Activated CD4-positive, alpha-beta T cell treated with anti-CD3 and anti-CD28 coated beads, Interleukin-2, Interleukin-6, amounts not matched to agents 100 ng/mL and 50 ng/mL, durations not matched to agents 16 hours and 8 hours (primary cell): ENCODE measurements around the gene BEST3.

Experiments
- DNase-seq: peaks from one replicate; pipeline ENCODE4 v3.0.0-alpha.2; 2020

Gene BEST3

DNA sequence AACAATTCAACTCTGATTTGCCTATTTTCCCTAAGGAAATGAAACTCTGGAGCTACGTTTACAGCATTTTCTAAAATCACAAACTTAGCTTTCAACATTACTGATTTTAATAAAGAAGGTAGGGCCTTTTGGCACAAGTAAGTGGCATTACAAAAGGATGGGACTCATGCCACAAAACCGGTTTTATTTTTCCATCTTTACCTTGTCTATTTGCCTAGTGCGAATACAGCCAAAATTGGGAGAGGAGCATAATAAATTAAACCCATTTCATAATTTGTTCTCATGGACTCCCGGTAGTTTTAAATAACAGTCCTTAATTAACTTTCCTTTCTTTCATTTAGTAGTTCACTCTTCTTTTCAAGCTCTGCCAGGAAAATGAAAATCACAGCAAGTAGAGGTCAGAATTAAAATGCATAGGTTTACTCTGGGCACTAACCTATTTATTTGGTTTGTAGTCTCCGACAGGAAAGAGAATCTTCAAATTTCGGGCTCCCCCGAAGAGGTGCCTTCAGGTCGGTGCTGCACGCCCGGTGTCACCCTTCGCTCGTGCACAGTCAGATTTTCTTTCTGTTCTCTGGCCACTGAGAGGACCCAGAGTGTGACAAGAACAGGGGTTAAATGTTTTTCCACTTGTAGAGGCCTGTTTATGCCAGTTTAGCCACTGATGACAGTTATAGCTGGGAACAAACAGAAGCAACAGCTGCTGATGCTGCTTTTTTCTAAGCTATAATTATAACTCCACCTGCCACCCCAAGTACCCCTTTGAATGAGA is at the start of gene BEST3:
BEST3 (minus strand) TSS at position 535 of the 772 bp plus-strand sequence. CDS start 1,505 bp downstream, outside the sequence.
- DNase-seq, result no peak

- no peak for DNase-seq
Observed at GRCh38 chr12:69744109-69744508, 45.0 kb upstream of the BEST3 start.

- DNase-seq, result peak; percentile 64
Observed at GRCh38 chr12:69739287-69740191, 40.4 kb upstream of the BEST3 start.

GRCh38 chr12:69738351-69739286 is 39.5 kb upstream of the BEST3 start, which contains the start of gene RAB3IP:
Gene RAB3IP (plus strand): TSS chr12:69738860. CDS start chr12:69755409, 16,549 bp downstream.
- peak; percentile 96 for DNase-seq

DNA sequence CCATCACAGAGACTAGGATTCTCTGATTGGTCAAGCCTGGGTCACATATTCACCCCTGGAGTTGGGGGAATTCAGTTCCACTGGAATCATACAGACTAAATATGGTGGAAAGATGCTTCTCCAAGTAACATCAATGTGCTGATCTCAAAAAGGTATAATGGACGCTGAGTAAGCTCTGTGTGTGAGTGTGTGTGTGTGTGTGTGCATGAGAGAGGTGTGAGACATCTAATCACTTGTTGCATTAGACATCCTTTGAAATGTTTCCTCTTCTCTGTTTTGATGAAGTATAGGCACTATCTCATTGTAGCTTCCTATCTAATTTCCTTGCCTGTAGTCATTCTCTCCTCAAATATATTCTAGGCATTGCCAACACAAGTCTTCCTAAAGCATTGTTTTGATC is 34.5 kb upstream of the BEST3 start:
- no peak for DNase-seq

DNA sequence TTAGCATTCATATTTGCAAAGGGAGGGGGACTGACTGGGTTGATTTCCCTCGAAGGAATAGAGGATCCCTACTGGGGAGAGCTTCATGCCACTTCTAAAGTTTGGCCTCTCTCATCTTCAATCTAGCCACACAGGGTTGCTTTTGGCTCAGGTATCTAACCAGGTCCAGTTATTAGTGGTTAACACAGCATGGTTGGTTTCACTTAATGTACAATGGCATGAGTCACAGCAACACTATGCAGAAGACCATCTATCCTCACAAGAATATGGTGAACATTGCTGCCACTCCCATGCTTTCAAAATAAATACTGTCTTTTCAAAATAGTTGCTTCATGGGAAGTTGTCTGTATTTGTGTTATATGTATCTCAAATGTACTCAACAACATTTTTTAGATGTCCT is 33.0 kb upstream of the BEST3 start:
- no peak for DNase-seq

- no peak for DNase-seq
Observed at GRCh38 chr12:69726922-69727321, 27.8 kb upstream of the BEST3 start.

GRCh38 chr12:69720750-69721149 is 21.6 kb upstream of the BEST3 start:
- DNase-seq, result no peak

DNA sequence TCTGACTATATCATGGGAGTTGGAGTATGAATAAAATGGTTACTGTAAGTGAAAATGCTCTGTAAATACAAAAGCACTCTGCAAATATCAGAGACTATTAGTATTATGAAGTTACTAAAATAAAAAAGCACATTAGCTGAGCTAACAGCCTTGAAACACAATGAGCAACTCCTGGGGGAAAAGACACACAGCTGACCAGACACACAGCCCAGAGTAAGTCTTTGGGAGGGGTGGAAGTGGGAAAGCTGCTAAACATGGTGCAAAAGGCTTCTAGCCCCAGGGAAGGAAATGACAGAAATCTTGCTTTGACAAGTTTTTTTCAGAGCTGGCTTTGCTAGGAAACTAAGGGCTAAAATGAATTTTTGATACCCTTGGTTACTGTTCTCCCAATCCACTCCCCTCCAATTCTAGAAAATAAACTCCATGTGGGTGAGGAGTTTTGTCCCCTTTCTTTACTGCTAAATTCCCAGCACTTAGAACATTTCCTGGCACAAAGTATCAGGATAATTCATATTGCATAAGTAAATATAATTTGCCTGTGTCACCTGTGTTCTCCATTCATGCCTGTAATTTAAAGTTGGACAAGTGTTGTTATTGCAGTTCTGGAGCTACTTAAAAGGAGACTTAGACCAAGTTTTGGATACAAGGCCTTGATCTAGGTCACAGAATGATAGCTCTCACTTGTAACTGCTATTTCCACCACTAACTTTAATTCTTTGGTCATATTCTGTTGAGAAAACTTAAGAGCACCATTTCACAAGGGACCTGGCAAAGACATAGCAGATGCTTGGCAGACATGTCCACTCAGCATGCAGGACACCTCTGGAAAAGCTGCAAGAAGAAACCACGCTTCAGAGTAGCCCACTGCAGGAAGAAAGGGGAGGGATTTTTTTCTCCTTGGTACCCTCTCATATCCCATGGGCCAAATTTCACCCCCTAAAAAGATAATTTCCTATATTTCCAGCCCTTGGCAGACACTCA is 20.5 kb upstream of the BEST3 start:
- DNase-seq, result no peak

DNA sequence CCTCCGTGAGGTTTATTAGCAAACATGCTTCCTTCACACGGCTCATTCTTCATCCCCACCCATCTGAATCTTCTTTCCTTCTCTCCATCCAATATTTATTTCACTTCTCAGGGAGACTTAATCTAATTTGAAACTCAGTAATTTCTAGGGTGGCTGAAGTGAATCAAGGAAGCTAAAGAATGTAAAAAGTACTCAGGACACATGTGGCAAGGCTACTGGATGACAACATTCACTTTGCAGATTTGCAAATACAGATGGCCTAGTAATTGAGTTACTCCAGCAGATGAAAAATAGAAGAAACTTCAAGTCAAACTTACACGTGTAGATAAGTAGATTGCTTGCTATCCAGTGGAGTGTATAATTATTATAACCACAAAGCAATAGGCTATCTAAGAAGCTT is 15.4 kb upstream of the BEST3 start:
- no peak for DNase-seq

DNA sequence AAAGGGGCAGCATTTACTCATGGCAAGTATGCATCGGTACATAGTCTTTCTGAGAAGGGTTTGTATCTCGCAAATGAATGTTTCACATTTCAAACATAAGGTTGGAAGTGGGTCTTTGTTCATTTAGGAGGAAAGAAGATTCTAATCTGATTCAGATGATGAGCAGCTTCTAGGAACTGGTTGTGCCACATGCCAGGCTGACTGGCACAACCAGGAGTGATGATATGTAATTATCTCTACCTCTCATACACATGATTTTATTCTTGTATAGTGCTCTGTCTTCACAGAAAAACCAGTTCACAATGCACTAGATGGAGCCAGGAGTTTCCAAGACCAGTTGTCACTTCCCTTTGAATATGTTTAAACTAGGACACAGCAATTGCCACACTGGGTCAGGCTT is 13.7 kb upstream of the BEST3 start:
- DNase-seq, result no peak

DNA sequence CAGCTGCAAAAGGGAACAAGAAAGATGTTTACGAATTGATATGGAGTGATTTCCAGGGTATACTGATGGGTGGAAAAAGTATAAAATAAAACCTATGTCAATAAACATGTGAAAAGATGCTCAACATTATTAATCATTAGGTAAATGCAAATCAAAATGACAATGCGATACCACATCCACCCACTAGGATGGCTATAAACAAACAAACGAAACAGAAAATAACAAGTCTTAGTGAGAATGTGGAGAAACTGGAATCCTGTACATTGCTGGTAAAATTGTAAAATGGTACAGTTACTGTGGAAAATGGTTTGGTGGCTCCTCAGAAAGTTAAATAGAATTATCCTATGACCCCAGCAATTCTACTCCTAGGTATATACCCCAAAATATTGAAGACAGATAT is 9.5 kb upstream of the BEST3 start:
- DNase-seq, result no peak

- no peak for DNase-seq
Observed at GRCh38 chr12:69704357-69704756, 5.3 kb upstream of the BEST3 start.

DNA sequence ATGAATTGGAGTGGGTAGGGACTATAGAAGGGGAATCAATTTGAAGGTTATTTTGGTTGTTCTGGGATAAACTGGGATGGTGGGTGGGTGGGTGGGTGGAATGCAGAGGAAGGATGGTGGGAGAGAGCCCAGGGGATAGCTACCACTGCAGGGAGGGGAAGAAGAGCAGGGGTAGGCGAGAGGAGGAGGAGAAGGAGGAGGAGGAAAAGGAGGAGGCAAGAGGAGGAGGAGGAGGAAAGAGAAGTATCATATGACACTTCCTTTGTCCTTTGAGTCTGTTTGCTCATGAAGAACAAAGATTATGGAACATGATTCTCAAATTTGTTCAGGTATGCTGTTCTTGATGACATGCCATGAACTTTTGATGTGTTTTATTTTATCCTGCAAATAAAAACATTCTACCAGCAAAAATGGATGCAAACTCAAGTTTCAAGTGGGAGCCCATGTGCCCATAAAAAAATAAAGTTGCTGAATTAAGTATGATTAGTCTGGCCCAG is 4.1 kb upstream of the BEST3 start:
- DNase-seq, result no peak

- no peak for DNase-seq
Observed at GRCh38 chr12:69701826-69702225, 2.7 kb upstream of the BEST3 start.

- no peak for DNase-seq
Observed at GRCh38 chr12:69698054-69698453, 1.0 kb downstream of the BEST3 start.

DNA sequence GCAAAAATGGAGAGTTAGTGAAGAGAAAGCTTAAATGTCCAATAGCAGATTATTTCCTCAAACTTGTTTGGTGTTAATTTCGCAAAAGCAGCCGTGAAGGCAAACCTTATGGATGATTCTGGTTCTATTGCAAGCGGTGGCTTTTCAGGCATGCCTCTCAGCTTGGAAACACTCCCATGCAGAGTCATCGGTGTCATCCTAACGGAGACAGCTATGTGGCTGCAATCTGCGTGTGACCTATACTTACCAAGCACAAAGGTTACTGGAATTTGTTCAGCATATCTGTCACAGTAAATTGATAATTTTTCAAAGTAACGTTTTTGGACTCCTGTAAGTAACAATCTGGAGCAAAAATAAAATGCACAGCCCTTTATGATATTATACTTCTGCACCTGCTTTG is 5.0 kb downstream of the BEST3 start:
- no peak for DNase-seq

DNA sequence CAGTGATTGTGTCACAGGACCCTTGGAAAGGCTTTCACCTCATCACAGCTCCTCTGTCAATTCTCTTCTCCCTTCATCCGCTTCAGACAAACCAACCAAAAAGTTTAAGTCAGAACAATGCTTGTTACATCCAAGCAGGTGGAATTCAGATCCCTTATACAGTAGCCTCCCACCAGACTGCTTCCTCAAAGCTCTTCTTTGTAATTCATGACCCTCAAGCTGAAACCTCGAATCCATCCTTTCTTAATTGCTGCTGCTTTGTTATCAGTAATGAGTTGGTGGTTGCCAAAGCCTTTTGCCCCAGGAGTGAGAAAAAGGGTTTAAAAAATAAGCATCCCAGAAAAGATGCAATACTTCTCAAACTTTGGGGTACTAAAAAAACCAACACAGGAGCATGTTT is 9.5 kb downstream of the BEST3 start:
- no peak for DNase-seq

DNA sequence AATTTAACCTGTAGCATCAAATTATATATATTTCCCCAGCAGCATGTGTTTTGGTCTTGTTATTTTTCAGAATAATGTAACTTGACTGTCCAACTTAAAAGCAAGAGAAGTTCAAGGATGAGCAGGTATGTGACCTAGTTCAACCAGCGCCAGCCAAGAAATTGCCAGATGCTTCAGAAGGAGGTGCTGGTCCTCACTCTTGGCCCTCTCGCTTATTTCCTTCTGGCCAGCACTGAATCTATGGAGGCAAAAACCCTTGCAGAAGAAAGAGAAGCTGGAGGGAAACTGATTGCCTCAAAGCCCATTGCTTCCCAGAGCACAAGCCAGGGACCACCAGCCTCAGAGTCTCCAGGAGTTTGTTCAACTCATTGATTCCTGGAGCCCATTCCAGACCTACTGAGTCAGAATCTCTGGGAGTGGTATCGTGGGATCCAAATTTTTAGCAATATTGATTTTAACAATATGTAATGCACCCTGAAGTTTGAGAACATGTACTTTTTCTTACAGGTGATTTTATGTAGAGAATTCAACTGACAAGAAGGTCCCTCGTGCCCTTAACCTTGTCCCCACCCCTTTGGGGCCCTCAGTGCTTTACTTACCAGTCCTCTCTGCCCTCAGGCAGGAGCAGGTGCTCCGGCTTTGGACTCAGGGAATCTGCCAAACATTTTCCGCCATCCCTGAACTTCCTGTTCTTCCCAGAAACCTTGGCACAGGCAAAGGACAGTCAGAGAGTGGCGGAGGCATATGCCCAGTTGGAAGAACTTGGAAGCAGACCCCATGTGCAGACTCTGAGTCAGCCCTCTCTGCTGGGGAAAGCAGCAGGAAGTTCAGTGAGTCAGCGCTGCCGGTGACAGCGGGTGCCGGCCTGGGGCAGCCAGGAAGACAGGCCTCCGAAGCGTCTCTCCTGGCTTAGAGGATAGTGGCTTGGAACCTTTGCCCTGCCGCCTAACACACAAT is 10.4 kb downstream of the BEST3 start:
- peak; percentile 61 for DNase-seq

DNA sequence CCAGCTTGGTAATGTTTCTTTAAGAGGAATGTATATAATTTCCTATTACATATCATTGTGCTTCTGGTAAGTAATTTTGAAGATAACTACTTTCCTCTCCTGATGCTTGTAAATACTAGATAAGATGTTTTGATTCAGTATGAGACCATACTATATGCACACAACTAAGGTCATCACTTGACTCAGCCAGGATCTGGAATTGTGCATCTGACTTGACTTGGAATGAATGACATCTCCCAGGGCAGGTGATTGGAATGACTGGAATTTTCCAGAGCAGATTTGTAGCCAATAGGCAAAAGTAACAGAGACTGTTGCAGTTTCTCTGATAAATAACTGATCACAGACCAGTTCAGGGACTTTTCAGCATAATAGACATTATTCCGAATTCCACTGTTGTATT is 11.1 kb downstream of the BEST3 start:
- DNase-seq, result no peak
